NCI-H1105 (cell line): Measurements from ENCODE around the gene ATG2A.

Experiments used
- DNase-seq: peaks from one replicate; lab custom pipeline; 2025; lab: John Stamatoyannopoulos, UW

The ATG2A gene

GRCh38 chr11:64868904-64869570 lies 48.0 kb downstream of the ATG2A start:
- DNase-seq = no peak

GRCh38 chr11:64867748-64868462 lies 49.1 kb downstream of the ATG2A start:
- no peak for DNase-seq

- DNase-seq = no peak
Measured at GRCh38 chr11:64866173-64866491, 50.9 kb downstream of the ATG2A start.

- DNase-seq = no peak
Measured at GRCh38 chr11:64865286-64866172, 51.5 kb downstream of the ATG2A start.

GRCh38 chr11:64864473-64865285 lies 52.3 kb downstream of the ATG2A start:
- DNase-seq = no peak

GRCh38 chr11:64864135-64864472 lies 52.9 kb downstream of the ATG2A start:
- DNase-seq = no peak

- no peak for DNase-seq
Measured at GRCh38 chr11:64863391-64864060, 53.5 kb downstream of the ATG2A start.

GRCh38 chr11:64862987-64863390 lies 54.0 kb downstream of the ATG2A start:
- DNase-seq = no peak

GRCh38 chr11:64861227-64861975 lies 55.6 kb downstream of the ATG2A start:
- no peak for DNase-seq

- no peak for DNase-seq
Measured at GRCh38 chr11:64859542-64860414, 57.2 kb downstream of the ATG2A start.

GRCh38 chr11:64858467-64859263 lies 58.3 kb downstream of the ATG2A start:
- no peak for DNase-seq

- no peak for DNase-seq
Measured at GRCh38 chr11:64857485-64857884, 59.5 kb downstream of the ATG2A start.

- DNase-seq = no peak
Measured at GRCh38 chr11:64856382-64857227, 60.4 kb downstream of the ATG2A start.

GRCh38 chr11:64855596-64856304 lies 61.3 kb downstream of the ATG2A start:
- DNase-seq = no peak

- no peak for DNase-seq
Measured at GRCh38 chr11:64854534-64855502, 62.2 kb downstream of the ATG2A start.

- DNase-seq = no peak
Measured at GRCh38 chr11:64854157-64854533, 62.9 kb downstream of the ATG2A start.
